ENCODE results near the gene IMMP2L. TPM values are rescaled to one million over a fixed set of nuclear protein-coding genes. Genes with fewer than 3 reads are reported as not detected.

IMMP2L gene
- total RNA-seq, 4 donors from 2014 or later: 12.4 to 31.7 (median 22.8) TPM

DNA sequence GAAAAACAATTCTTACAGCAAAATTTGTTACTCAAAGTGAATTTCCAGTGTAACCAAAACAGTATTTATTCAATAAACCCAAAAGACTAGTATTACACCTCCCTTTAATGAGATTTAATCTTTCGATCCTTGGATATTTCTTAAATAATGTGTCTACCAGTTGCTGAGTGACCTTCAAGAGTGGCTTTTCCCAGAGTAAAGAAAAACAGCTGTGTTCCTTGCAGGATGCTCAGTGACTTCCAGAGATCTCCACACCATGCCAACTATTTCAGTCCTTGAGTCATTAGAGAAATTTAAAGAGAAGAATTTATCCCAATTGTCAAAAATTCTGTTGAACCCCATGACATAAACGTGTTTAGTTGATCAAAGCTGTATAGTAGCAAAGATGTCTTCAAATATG, 44.0 kb downstream of the IMMP2L start:
- no peak for TF ChIP-seq CTCF (IDR thresholded peaks at IDR 0.05)
- ATAC-seq (ENCODE audit: low FRiP score) (no peak), DNase-seq (ENCODE audit: low spot score) (no peak)

DNA sequence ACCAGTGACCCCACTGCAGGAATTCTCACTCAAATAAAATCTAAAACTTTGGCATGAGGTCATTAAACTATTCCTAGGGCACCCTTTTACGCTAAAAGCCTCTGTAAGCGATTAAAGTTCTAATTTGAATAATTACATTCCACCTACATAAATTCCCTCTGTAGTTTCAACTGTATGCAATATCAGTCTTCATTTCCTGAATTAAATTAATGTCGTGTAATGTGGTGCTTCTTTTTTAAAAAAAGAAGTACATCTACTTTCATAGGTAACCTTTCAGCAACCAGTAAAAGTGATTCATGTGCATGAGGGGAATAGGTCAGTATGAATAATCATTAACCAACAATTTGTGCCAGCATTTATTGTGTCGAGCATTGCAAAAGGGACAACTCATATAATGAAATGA, 44.7 kb downstream of the IMMP2L start:
- DNase-seq (ENCODE audit: low spot score): no peak
- no peak for ATAC-seq (ENCODE audit: low FRiP score)
- TF ChIP-seq CTCF (IDR thresholded peaks at IDR 0.05): no peak

DNA sequence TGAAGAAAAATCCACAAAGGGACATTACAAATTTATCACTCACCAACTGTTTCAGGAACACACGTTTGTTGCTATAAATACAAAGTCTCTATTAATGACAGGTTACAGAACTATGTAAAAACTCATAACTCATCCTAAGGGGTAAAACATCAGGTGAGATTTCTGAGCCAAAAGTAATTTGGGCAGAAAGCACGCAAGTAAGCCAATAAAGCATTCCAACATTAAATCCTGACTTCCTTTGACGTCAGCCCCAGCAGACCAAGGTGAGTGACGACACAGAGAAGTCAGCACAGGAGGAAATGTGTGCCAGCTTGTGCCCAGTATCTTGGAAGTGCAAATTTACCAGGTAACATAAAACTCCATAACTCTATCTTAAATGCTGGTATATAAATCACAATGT, 45.7 kb downstream of the IMMP2L start:
- ATAC-seq (ENCODE audit: low FRiP score) (no peak), DNase-seq (ENCODE audit: low spot score) (no peak)
- no peak for TF ChIP-seq CTCF (IDR thresholded peaks at IDR 0.05)

GRCh38 chr7:111513566-111513965, 48.7 kb downstream of the IMMP2L start:
- ATAC-seq (ENCODE audit: low FRiP score) (no peak), DNase-seq (ENCODE audit: low spot score) (no peak)
- no peak for TF ChIP-seq CTCF (IDR thresholded peaks at IDR 0.05)

GRCh38 chr7:111511845-111512244, 50.4 kb downstream of the IMMP2L start:
- no peak for DNase-seq (ENCODE audit: low spot score)
- no peak for TF ChIP-seq CTCF (IDR thresholded peaks at IDR 0.05)

DNA sequence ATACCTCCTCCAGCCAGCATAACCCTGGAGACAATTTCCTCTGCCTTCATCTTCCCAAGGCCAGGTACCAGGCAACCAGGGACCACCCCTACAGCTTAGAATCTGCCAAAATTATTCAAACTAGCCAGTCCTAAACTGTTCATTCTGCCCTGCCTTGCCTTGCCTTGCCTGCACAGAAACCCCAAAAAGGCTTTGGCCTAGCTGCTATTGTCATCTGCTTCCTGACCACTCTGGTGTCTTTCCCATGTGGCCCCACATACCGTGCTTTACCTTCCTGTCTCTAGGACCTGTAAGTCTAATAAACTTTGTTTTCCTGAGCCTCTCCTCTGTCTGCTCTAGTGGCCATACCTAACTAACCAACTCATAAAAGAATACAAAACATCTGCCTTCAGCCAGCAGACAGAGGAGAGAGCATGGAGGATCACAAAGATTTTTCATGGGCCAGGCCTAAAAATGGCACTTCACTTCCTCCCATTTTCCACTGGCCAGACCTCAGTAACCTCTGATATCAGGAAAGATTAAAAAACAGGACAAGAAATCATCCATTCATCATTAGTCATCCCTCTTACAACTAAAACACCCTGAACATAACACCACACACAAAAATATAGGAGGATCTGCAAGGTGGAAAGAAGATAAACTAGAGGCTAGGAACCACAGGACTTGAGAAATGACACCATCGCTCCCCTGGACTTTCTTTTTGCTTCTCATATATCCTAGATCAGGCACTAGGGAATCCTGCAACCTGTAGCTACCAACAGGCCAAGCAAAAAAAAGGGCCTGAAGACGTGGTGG, 51.5 kb downstream of the IMMP2L start:
- DNase-seq (ENCODE audit: low spot score) (no peak), ATAC-seq (ENCODE audit: low FRiP score) (no peak)
- no peak for TF ChIP-seq CTCF (IDR thresholded peaks at IDR 0.05)

More at GRCh38 chr7:111511845-111512244, 50.4 kb downstream of the IMMP2L start:
- no peak for ATAC-seq (ENCODE audit: low FRiP score)

DNA sequence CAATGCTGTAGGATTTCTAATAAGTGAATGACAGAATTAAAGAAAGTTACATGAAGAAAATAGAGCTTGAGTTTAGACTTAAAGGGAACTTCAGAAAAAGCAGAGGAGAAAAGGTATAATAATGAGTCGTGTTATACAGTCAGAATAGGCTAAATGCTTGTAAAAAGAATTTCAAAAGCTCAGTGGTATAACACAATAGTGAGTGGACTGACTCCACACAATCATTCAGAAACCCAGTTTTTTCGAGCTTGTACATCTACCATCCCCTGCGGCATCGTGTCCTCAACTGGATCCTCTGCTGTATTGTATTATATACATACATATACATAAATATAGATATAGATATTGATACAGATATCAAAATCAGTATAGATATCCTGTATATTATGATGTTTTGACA, 52.2 kb downstream of the IMMP2L start:
- TF ChIP-seq CTCF (IDR thresholded peaks at IDR 0.05): no peak
- no peak for ATAC-seq (ENCODE audit: low FRiP score)
- no peak for DNase-seq (ENCODE audit: low spot score)
